Common myeloid progenitor, CD34-positive (primary cell): ENCODE measurements around the gene SLC7A6OS.

Experiments used
- CTCF ChIA-PET: fragments of 350-600 bp; sonication (Branson Sonifier 250); formaldehyde crosslinking; loops from one replicate; lab custom pipeline; 2021; ENCODE audit warnings: antibody characterized with exemption; lab: Charles Lee
- POLR2A ChIA-PET: fragments of 350-600 bp; sonication (Branson Sonifier 250); formaldehyde crosslinking; loops from one replicate; lab custom pipeline; 2021; ENCODE audit warnings: antibody characterized with exemption; lab: Charles Lee
- DNase-seq, 3 donors: peaks; one replicate each; pipeline versions ENCODE4 v3.0.0 to v3.0.0-alpha.2; 2013
- H3K27ac ChIP-seq, 2 experiments: 1 replicate in 1 of 2; 2 replicates in 1 of 2; pipeline ENCODE4 v1.7.0; 2013; ENCODE audit warnings: inconsistent platforms in 2 of 2, low read length in 2 of 2, mild to moderate bottlenecking in 2 of 2, low read depth in 1 of 2, moderate library complexity in 1 of 2; ENCODE audit not compliant: severe bottlenecking in 2 of 2, insufficient read depth in 1 of 2, poor library complexity in 1 of 2
- H3K27me3 ChIP-seq, 5 experiments: replicated peaks in 2 of 5; 1 replicate in 3 of 5; 2 replicates in 2 of 5; pipeline versions ENCODE4 v1.6.1 to v1.7.0; 2013; ENCODE audit warnings: low read length in 4 of 5, mild to moderate bottlenecking in 2 of 5, moderate library complexity in 2 of 5, inconsistent platforms in 1 of 5; ENCODE audit not compliant: insufficient read depth in 5 of 5, control insufficient read depth in 4 of 5
- H3K36me3 ChIP-seq, 4 experiments: 1 replicate in 2 of 4; 2 replicates in 2 of 4; pipeline versions ENCODE4 v1.6.1 to v1.7.0; 2013; ENCODE audit warnings: low read length in 3 of 4, control low read depth in 1 of 4, mild to moderate bottlenecking in 1 of 4; ENCODE audit not compliant: control insufficient read depth in 4 of 4, insufficient read depth in 4 of 4
- H3K4me1 ChIP-seq, 4 experiments: 1 replicate in 3 of 4; 2 replicates in 1 of 4; pipeline versions ENCODE4 v1.6.1 to v1.7.1; 2013; ENCODE audit warnings: low read length in 3 of 4, mild to moderate bottlenecking in 3 of 4, control low read depth in 1 of 4, inconsistent platforms in 1 of 4, moderate library complexity in 1 of 4; ENCODE audit not compliant: control insufficient read depth in 4 of 4, insufficient read depth in 4 of 4; ENCODE audit errors: control extremely low read depth in 1 of 4
- H3K4me3 ChIP-seq, 7 experiments: 1 replicate in 4 of 7; 2 replicates in 3 of 7; pipeline versions ENCODE4 v1.5.1 to v1.7.0; 2013; ENCODE audit warnings: mild to moderate bottlenecking in 7 of 7, low read length in 6 of 7, moderate library complexity in 6 of 7, inconsistent platforms in 2 of 7, low read depth in 2 of 7, control low read depth in 1 of 7; ENCODE audit not compliant: insufficient read depth in 4 of 7, control insufficient read depth in 1 of 7; ENCODE audit errors: extremely low read depth in 1 of 7
- H3K9me3 ChIP-seq, 5 experiments: 1 replicate in 4 of 5; 2 replicates in 1 of 5; pipeline versions ENCODE4 v1.6.1 to v1.7.1; 2013; ENCODE audit warnings: low read length in 4 of 5, mild to moderate bottlenecking in 2 of 5, inconsistent platforms in 1 of 5, low read depth in 1 of 5, moderate library complexity in 1 of 5; ENCODE audit not compliant: control insufficient read depth in 4 of 5, insufficient read depth in 2 of 5; ENCODE audit errors: control extremely low read depth in 1 of 5
- WGBS: methylation state at CpG from one replicate; pipeline ENCODE4 v1.1.5; 2013; ENCODE audit not compliant: insufficient coverage; 5-methylcytosine and 5-hydroxymethylcytosine counted together

Gene SLC7A6OS

DNA sequence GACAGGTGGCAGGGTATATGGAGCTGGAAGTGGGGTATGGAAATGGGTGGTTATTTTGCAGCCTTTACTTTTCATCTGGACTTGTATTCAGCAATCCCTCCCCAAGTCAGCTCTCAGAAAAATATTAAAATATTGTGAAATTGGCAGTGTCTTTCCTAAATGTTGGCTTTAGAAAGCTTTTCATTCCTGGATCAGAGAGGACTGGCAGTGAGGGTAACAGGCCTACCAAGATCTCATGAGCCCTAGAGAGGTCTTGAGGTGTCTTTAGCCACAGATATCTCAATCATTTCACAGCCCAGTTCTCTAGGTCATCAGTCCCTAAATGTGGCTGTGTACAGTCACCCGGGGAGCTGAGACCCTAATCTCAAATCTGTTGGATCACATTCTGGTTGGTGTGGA is 22.5 kb downstream of the SLC7A6OS start:
- ChIA-PET POLR2A (interaction anchor here (1.9 kb wide), 1 partner anchor 24 kb away, joined by 7 read pairs; the partner anchor contains the start of gene SLC7A6), CTCF (interaction anchor here (1.4 to 5.7 kb wide), 3 partner anchors 8 to 27 kb away, joined by 4 to 41 read pairs (median 5); partner anchors contain the start of gene SLC7A6)
- peak overlapping the region in 1 of 2 experiments; percentile 18 for H3K27ac ChIP-seq
- DNase-seq = no peak
- peaks cover 43 to 88% (median 83%) of the 10 kb centered on the region in 4 experiments for H3K4me1 ChIP-seq
- WGBS = no CpG with 5 or more reads among the region's 1 CpG
- peaks cover 6 to 52% (median 22%) of the 10 kb centered on the region in 4 experiments for H3K36me3 ChIP-seq
- H3K4me3 ChIP-seq = no peak overlapping the region
- H3K27me3 ChIP-seq = no peaks in the 10 kb centered on the region
- no peaks in the 10 kb centered on the region for H3K9me3 ChIP-seq

DNA sequence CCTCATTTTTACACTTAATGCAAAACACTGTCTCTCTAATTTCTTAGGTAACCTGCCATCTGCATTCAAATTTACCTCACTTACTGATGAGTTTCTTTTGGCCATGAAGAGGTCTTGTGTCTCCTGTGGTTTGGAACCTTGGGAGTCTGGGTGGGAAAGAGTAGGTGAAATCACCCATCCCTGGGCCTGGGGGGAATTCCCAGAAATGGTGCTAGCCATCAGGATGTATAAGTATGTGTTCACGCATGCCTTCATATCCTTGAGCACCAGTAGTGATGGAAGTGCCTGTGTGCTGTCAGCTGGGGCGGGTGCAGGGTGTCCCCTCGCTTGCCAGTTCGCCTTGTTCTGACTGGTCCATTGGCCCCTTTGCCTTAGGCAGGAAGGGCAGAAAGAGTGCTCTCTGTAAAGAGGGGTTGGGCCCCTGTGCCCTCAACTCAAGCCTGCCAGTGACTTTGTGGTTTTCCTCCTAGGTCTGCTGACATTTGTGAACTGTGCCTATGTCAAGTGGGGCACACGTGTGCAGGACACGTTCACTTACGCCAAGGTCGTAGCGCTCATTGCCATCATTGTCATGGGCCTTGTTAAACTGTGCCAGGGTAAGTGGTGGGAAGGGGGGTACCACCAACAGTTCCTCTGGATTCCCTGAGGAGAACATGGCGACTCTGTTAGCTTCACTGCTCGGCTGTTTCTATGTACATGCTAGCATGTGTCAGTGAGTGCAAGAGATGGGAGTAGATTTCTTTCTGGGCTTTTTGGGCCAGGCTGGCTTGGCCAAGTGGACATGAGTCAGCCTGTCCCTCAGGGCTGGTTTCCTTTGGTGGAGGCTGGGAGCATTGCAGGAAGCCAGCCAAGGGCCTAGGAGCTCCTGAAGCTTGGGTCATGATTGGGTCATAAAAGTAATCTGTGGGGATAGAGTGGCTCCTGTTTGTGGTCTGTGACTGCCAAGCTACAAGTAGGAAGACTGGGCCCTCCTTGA is 23.2 kb downstream of the SLC7A6OS start:
- Histone ChIP-seq H3K27ac (peak overlapping the region in 1 of 2 experiments; percentile 18), H3K27me3 (no peaks in the 10 kb centered on the region), H3K4me1 (peaks cover 47 to 95% (median 88%) of the 10 kb centered on the region in 4 experiments), H3K4me3 (peak overlapping the region in 3 of 7 experiments; percentile 12 to 22 (median 17)), H3K9me3 (no peaks in the 10 kb centered on the region), H3K36me3 (peaks cover 4 to 50% (median 18%) of the 10 kb centered on the region in 4 experiments)
- 34% methylated on average over 9 of the region's 11 CpGs for WGBS
- CTCF ChIA-PET = interaction anchor here (0.6 to 5.7 kb wide), 4 partner anchors 13 to 1056 kb away, joined by 3 to 41 read pairs (median 4); partner anchors contain the start of gene SLC7A6
- peak in 2 of 3 donors; percentile 49 to 74 for DNase-seq
- POLR2A ChIA-PET = interaction anchor here (1.9 kb wide), 1 partner anchor 24 kb away, joined by 7 read pairs; the partner anchor contains the start of gene SLC7A6

DNA sequence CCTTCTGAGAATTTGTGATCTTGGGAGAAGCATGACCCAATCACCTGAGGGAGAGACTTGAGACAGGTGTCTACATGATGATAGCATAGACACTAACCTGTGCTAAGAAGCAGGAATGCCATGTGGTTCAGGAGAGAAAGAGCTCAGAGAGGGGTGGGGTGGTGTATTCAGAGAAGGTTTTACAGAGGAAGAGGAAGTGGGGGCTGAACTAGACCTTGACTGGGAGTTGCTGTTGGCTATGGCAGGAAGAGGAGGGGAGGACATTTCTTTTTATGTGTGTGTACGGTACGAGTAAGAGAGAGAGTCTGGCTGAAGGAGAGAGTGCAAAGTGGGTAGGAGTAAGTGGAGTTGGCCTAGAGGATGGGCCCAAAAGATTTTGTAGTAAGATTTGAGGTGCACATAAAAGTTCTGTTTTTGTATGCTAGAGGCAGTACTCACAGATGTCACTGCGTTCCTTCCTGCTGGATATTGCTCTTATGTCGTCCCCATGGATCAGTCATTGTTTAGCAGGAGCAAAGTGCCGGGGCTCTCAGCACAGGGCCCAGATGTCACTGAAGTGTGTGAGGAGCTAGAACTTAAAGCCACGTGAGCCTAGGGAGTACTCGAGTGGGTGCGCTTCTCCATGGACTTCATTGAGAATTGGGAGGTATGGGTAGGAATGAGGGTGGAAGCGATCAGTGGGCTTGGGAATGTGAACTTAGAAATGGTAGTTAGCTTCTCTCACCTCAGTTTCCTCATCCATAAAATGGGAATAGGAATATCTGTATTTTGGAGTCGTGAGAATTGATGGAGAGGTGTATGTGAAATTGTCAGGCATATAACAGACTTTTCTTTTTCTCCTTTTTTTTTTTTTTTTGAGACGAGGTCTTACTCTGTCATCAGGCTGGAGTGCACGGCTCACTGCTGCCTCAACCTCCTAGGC is 24.3 kb downstream of the SLC7A6OS start:
- DNase-seq = peak in 2 of 3 donors; percentile 65 to 75
- POLR2A ChIA-PET = interaction anchor here (0.6 to 1.9 kb wide), 4 partner anchors 9 to 23 kb away, joined by 3 to 7 read pairs (median 3); partner anchors contain the start of gene SLC7A6
- Histone ChIP-seq H3K9me3 (no peaks in the 10 kb centered on the region), H3K36me3 (peaks cover 2 to 48% (median 9%) of the 10 kb centered on the region in 4 experiments), H3K4me3 (peak overlapping the region in 3 of 7 experiments; percentile 29 to 62 (median 33)), H3K27ac (peak overlapping the region in 1 of 2 experiments; percentile 80), H3K4me1 (peaks cover 45 to 86% (median 82%) of the 10 kb centered on the region in 4 experiments), H3K27me3 (no peaks in the 10 kb centered on the region)
- 22% methylated on average over 5 of the region's 12 CpGs for WGBS
- CTCF ChIA-PET = interaction anchor here (0.6 to 5.0 kb wide), 14 partner anchors 8 to 1057 kb away, joined by 3 to 82 read pairs (median 4); partner anchors contain the start of gene SLC7A6

DNA sequence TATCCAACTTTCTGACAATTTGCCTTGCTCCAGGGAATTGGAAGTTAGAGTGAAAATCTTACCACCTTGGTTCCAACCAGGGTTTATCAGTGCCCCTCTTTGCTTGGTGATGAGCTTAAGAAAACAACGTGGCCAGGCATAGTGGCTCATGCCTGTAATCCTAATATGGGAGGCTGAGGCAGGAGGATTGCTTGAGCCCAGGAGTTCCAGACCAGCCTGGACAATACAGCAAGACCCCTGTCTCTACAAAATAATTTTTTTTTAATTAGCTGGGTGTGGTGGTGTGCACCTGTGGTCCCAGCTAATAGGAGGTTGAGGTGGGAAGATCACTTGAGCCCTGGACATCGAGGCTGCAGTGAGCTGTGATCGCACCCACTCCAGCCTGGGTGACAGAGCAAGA is 25.1 kb downstream of the SLC7A6OS start:
- Histone ChIP-seq H3K36me3 (peaks cover 0 to 40% (median 2%) of the 10 kb centered on the region in 4 experiments), H3K4me3 (peak overlapping the region in 2 of 7 experiments; percentile 29 to 33), H3K9me3 (no peaks in the 10 kb centered on the region), H3K27ac (peak overlapping the region in 1 of 2 experiments; percentile 80), H3K4me1 (peaks cover 43 to 80% (median 75%) of the 10 kb centered on the region in 4 experiments), H3K27me3 (no peaks in the 10 kb centered on the region)
- no peak for DNase-seq
- 75% methylated on average over 2 of the region's 3 CpGs for WGBS
- ChIA-PET POLR2A (interaction anchor here (0.6 to 1.2 kb wide), 2 partner anchors 9 to 16 kb away, joined by 3 read pairs; no protein-coding TSS in a partner anchor), CTCF (interaction anchor here (0.8 to 5.0 kb wide), 14 partner anchors 8 to 51 kb away, joined by 3 to 82 read pairs (median 4); partner anchors contain the start of gene SLC7A6)

DNA sequence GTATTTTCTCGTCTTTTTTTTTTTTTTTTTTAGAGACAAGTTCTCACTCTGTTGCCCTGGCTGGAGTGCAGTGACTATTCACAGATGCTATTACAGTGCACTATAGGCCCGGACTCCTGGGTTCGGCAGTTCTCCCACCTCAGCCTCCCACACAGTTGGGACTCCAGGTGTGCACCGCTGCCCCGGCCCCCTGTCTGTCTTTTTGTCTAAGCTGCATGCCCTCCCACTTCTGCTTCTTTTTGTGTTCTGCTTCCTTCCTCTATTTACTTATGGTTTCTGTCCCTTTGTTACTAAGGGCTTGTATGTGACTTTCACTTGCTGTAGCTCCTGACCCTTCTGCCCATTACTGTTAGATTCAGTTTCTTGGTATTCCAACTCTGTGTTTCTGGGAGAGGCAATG is 25.9 kb downstream of the SLC7A6OS start:
- 0% methylated on average over 2 of the region's 5 CpGs for WGBS
- H3K27ac ChIP-seq = peak overlapping the region in 1 of 2 experiments; percentile 80
- POLR2A ChIA-PET = interaction anchor here (0.5 to 0.6 kb wide), 2 partner anchors 47 to 734 kb away, joined by 3 to 4 read pairs; no protein-coding TSS in a partner anchor

More for the DNA sequence above, 25.9 kb downstream of the SLC7A6OS start:
- H3K36me3 ChIP-seq = peaks cover 0 to 35% (median 0%) of the 10 kb centered on the region in 4 experiments
- CTCF ChIA-PET = interaction anchor here (0.7 to 5.0 kb wide), 10 partner anchors 10 to 51 kb away, joined by 3 to 82 read pairs (median 4); partner anchors contain the start of gene SLC7A6
- H3K9me3 ChIP-seq = no peaks in the 10 kb centered on the region
- peak overlapping the region in 5 of 7 experiments; percentile 27 to 52 (median 37) for H3K4me3 ChIP-seq
- DNase-seq = peak; percentile 39 to 83 (median 76)
- no peaks in the 10 kb centered on the region for H3K27me3 ChIP-seq
- peaks cover 38 to 75% (median 66%) of the 10 kb centered on the region in 4 experiments for H3K4me1 ChIP-seq
